ENCODE measurements around the gene ISG20. TPM values are rescaled to one million over a fixed set of nuclear protein-coding genes. Genes with fewer than 3 reads are reported as not detected.
A peak's percentile ranks its signal among the peaks of the same experiment; 100 is the strongest.

Gene ISG20
- total RNA-seq, 6 donors from 2014 or later, result 41.3 to 119 (median 67.0) TPM

DNA sequence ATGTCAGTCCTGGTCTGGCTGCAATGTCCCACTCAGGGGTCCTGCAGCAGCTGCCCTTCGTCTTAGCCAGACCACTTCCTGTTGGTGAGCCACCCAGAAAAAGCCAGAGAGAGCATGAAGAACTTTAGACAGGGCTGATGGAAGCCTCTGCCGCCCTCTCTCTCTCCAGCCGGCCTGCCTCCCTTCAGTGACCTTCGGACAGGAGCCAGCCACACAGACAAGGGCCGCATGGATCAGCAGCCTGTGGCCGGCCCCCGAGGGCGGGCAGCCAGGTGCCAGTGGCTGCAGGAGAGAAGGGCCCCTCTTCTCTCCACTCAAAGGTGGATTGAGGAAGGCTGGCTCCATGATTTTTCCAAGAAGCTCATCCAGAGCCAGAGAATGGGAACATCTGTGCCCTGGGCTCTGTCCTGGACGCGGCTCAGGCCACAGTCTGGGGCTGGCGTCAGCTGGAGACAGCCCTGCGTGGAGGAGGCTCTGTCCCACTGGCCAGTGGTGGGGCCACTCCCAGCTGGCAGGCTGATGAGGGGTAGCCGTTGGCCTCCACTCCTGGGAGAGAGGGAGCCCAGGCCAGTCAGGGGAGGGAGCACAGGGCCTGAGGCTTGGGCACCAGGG lies 42.9 kb downstream of the ISG20 start:
- ATAC-seq (ENCODE audit: low FRiP score in 2 of 2) (peak in 1 of 2 donors; percentile 50), DNase-seq (peak in 1 of 2 donors; percentile 59)
- Histone ChIP-seq H3K4me3 (no peak overlapping the region), H3K4me1 (no peaks in the 10 kb centered on the region), H3K36me3 (no peaks in the 10 kb centered on the region), H3K27me3 (no peaks in the 10 kb centered on the region), H3K9me3 (no peaks in the 10 kb centered on the region), H3K27ac (no peak overlapping the region)
- WGBS, 2 donors, result 56 to 70% methylated on average over 4 to 9 of the region's 13 CpGs
- TF ChIP-seq, protein P1, sequence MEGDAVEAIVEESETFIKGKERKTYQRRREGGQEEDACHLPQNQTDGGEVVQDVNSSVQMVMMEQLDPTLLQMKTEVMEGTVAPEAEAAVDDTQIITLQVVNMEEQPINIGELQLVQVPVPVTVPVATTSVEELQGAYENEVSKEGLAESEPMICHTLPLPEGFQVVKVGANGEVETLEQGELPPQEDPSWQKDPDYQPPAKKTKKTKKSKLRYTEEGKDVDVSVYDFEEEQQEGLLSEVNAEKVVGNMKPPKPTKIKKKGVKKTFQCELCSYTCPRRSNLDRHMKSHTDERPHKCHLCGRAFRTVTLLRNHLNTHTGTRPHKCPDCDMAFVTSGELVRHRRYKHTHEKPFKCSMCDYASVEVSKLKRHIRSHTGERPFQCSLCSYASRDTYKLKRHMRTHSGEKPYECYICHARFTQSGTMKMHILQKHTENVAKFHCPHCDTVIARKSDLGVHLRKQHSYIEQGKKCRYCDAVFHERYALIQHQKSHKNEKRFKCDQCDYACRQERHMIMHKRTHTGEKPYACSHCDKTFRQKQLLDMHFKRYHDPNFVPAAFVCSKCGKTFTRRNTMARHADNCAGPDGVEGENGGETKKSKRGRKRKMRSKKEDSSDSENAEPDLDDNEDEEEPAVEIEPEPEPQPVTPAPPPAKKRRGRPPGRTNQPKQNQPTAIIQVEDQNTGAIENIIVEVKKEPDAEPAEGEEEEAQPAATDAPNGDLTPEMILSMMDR (IDR thresholded peaks at IDR 0.05), result no peak
- no peak for TF ChIP-seq EP300 (IDR thresholded peaks at IDR 0.05)
- no peak for TF ChIP-seq POLR2A (IDR thresholded peaks at IDR 0.05)
- no peak for TF ChIP-seq POLR2AphosphoS5 (IDR thresholded peaks at IDR 0.05)

DNA sequence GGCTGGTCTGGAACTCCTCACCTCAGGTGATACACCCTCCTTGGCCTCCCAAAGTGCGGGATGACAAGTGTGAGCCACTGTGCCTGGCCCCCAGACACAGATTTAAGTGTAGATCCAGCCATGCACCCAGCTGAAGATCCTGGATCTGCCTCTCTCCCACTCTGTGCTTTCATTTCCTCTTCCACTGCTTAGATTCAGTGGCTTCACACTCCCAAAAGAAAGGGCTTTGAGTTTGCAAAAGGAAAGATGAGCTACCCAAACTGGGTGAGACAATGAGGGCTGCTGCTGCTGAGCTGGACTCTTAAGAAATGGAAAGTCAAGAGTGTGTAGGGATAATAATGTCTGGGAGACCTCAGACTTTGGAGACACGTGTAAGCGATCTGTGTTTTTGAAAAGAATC lies 45.5 kb downstream of the ISG20 start:
- Histone ChIP-seq H3K4me1 (no peaks in the 10 kb centered on the region), H3K27ac (no peak overlapping the region), H3K36me3 (no peaks in the 10 kb centered on the region), H3K27me3 (no peaks in the 10 kb centered on the region), H3K9me3 (no peaks in the 10 kb centered on the region), H3K4me3 (no peak overlapping the region)
- 59 to 62% methylated on average over 3 of the region's 3 CpGs for WGBS, 2 donors
- DNase-seq, result no peak
- ATAC-seq (ENCODE audit: low FRiP score in 2 of 2), result no peak
- TF ChIP-seq, protein P1 (IDR thresholded peaks at IDR 0.05), result no peak
- TF ChIP-seq EP300 (IDR thresholded peaks at IDR 0.05), result no peak

DNA sequence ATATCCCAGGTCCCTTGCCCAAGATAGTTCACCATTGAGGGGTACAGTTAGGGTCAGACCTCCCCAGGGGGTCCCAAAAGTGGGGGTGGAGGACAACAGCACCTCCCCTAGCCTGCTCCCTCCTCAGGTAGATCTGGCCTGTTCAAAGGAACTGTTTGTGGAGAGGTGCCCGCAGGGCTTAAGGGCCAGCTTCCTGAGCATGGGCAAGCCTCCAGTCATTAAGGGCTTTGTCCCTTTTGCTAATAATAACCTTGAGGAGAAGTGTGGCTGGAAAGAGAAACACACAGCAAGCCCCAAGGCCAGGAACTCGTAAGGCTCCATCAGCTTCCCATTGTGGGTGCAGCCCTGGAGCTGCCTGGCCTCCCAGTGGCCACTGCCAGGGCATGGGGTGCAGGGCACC lies 47.4 kb downstream of the ISG20 start:
- 60% methylated on average over 1 to 2 of the region's 2 CpGs for WGBS, 2 donors
- Histone ChIP-seq H3K4me1 (no peaks in the 10 kb centered on the region), H3K4me3 (no peak overlapping the region), H3K36me3 (no peaks in the 10 kb centered on the region), H3K27me3 (no peaks in the 10 kb centered on the region), H3K9me3 (no peaks in the 10 kb centered on the region), H3K27ac (no peak overlapping the region)
- DNase-seq (no peak), ATAC-seq (ENCODE audit: low FRiP score in 2 of 2) (no peak)
- TF ChIP-seq POLR2A (IDR thresholded peaks at IDR 0.05), result no peak
- no peak for TF ChIP-seq POLR2AphosphoS5 (IDR thresholded peaks at IDR 0.05)
- TF ChIP-seq EP300 (IDR thresholded peaks at IDR 0.05), result no peak
- TF ChIP-seq, protein P1 (IDR thresholded peaks at IDR 0.05), result no peak

DNA sequence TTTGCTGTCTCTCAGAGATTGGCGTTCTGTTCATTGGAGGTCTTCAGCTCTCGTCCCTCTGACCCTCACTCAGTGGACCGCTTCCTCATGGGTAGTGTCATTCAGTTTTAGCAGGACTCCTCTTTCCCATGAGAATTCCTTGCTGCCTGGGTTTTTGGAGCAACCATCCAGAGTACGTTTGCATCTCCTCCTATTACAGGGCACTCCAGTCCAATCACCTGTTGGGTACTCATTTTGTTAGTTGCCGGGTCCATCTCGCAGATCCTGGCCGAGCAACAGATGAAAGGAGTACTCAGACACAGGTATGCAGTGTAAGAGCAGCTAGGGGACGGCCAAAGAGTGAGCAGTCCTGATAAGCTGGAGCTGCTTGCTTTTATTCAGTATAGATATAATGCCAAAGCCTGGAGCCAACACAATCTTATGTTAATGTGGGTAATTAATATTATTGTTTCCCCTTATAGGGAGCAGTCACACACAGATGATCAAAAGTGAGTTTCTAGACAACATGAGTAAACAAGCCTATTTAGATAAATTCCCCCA lies 49.6 kb downstream of the ISG20 start:
- Histone ChIP-seq H3K4me1 (no peaks in the 10 kb centered on the region), H3K27me3 (no peaks in the 10 kb centered on the region), H3K4me3 (no peak overlapping the region), H3K9me3 (no peaks in the 10 kb centered on the region), H3K36me3 (no peaks in the 10 kb centered on the region), H3K27ac (no peak overlapping the region)
- DNase-seq (no peak), ATAC-seq (ENCODE audit: low FRiP score in 2 of 2) (no peak)
- no peak for TF ChIP-seq POLR2A (IDR thresholded peaks at IDR 0.05)
- TF ChIP-seq, protein P1 (IDR thresholded peaks at IDR 0.05), result no peak
- no peak for TF ChIP-seq EP300 (IDR thresholded peaks at IDR 0.05)
- no peak for TF ChIP-seq POLR2AphosphoS5 (IDR thresholded peaks at IDR 0.05)
- 84% methylated on average over 8 of the region's 8 CpGs for WGBS, 2 donors

DNA sequence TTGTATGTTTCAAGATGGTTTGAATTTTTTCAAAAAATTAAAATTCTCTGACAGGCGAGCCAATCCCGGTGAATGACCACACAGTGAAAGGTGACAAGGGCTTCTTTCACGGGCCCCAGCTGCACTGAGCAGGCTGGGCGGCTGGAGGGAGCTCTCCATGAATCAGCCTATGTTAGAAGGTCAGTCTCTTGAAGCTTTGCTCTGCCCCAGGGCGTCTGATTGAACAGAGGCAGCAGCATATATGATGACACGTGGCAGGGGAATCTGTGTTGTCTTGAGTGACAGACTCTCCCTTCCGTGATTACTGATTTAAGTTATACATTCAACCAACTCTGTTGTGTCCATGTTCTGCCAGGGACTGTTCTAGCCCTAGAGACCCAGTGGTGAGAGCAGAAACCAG lies 51.5 kb downstream of the ISG20 start:
- Histone ChIP-seq H3K4me1 (no peaks in the 10 kb centered on the region), H3K27ac (no peak overlapping the region), H3K27me3 (no peaks in the 10 kb centered on the region), H3K9me3 (no peaks in the 10 kb centered on the region), H3K4me3 (no peak overlapping the region), H3K36me3 (no peaks in the 10 kb centered on the region)
- ATAC-seq (ENCODE audit: low FRiP score in 2 of 2), result no peak
- DNase-seq, result no peak
- WGBS, 2 donors, result 86% methylated on average over 4 to 7 of the region's 7 CpGs
- no peak for TF ChIP-seq EP300 (IDR thresholded peaks at IDR 0.05)
- TF ChIP-seq POLR2AphosphoS5 (IDR thresholded peaks at IDR 0.05), result no peak
- TF ChIP-seq POLR2A (IDR thresholded peaks at IDR 0.05), result no peak
- TF ChIP-seq, protein P1 (IDR thresholded peaks at IDR 0.05), result no peak
